Testis (tissue), 3 donors: ENCODE measurements around the gene PNPO. TPM values are rescaled to one million over a fixed set of nuclear protein-coding genes. Genes with fewer than 3 reads are reported as not detected.
"Not testable (repeated sequence)": the region's sequence is repeated elsewhere in the genome, so short reads cannot be mapped to it uniquely, and the experiment has no call there.

Source experiments
- DNase-seq: peaks from one replicate; pipeline ENCODE4 v3.0.0-alpha.2; 2019
- H3K27ac ChIP-seq, 2 donors: fragments of 200-600 bp; sonication (generic); one replicate each; pipeline ENCODE4 v1.5.1; 2019
- H3K27me3 ChIP-seq: fragments of 200-600 bp; sonication (generic); one replicate; pipeline ENCODE4 v1.5.1; 2019
- H3K36me3 ChIP-seq: fragments of 200-600 bp; sonication (generic); one replicate; pipeline ENCODE4 v1.5.1; 2017; ENCODE audit warnings: low read depth; ENCODE audit errors: missing control alignments
- H3K4me1 ChIP-seq: fragments of 200-600 bp; sonication (generic); one replicate; pipeline ENCODE4 v1.5.1; 2019
- H3K4me3 ChIP-seq, 2 donors: fragments of 200-600 bp; sonication (generic); one replicate each; pipeline ENCODE4 v1.5.1; 2017 to 2019
- H3K9me3 ChIP-seq: fragments of 200-600 bp; sonication (generic); one replicate; pipeline ENCODE4 v1.5.1; 2017
- CTCF ChIP-seq, 3 experiments: fragments of 450-650 bp in 2 of 3; fragments of 200-600 bp in 1 of 3; sonication (generic) in 1 of 3; IDR thresholded peaks; one replicate each; pipeline ENCODE4 v1.5.1; 2016 to 2019; ENCODE audit warnings: antibody characterized with exemption in 3 of 3, mild to moderate bottlenecking in 2 of 3, moderate library complexity in 1 of 3
- POLR2A ChIP-seq: fragments of 450-650 bp; IDR thresholded peaks from one replicate; pipeline ENCODE4 v1.6.1; 2017; ENCODE audit warnings: antibody characterized with exemption, mild to moderate bottlenecking, moderate library complexity
- WGBS, 2 donors: methylation state at CpG; one replicate each; pipeline ENCODE4 v1.1.5; 2018; 5-methylcytosine and 5-hydroxymethylcytosine counted together
- intact Hi-C: fragments of 100-400 bp; cut with DNase I; formaldehyde crosslinking; loops from one replicate; pipeline ENCODE4 v1.15.1; 2023; ENCODE audit warnings: low total_unique reads
- polyA plus RNA-seq: library from polyadenylated mRNA; stranded (reverse); fragments of 350-450 nt; fragmentation: Illumina TruSeq; extraction: RNeasy Lipid Tissue Mini Kit (QIAGEN cat#74804); gene quantifications from one replicate; pipeline ENCODE4 v1.2.3, GENCODE V29; 2014; ENCODE audit warnings: low read depth, low replicate concordance; ENCODE audit not compliant: insufficient read depth
- total RNA-seq, 2 donors: library from RNA; depleted of rRNA; stranded (reverse); fragments of >200 nt; gene quantifications; one replicate each; pipeline ENCODE4 v1.2.3, GENCODE V29; 2016

The PNPO gene
- total and polyA plus RNA-seq, 3 donors from 2014 or later, result 21.3 to 41.7 (median 37.5) TPM

DNA sequence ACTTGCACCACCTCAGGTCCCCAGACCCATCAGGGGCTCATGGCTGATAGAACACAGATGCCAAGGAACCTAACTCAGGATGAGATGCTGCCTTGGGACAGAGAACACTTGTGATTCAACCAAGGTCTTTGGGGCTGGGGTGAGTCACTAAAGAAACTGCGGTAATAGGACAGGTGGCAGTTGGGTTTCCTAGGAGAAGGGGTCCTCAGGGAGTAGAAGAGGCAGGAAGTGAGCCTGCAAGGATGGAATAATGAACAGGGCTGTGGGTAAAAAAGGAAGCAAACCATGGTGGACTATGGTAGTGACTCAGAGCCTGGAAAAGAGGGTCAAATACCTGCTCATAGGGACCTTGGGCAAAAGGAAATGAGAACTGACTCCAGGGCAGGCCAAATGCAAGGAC lies 6.5 kb upstream of the PNPO start:
- H3K27me3 ChIP-seq, result no peaks in the 10 kb centered on the region
- H3K36me3 ChIP-seq, result no peaks in the 10 kb centered on the region
- 90 to 100% methylated on average over 1 of the region's 1 CpG for WGBS, 2 donors
- no peak overlapping the region for H3K27ac ChIP-seq
- no peak overlapping the region for H3K4me3 ChIP-seq
- peaks cover 7% of the 10 kb centered on the region for H3K4me1 ChIP-seq
- DNase-seq, result no peak
- TF ChIP-seq CTCF (IDR thresholded peaks at IDR 0.05) (no peak), POLR2A (no peak)
- H3K9me3 ChIP-seq, result no peaks in the 10 kb centered on the region
- intact Hi-C loops, result no loop called here

DNA sequence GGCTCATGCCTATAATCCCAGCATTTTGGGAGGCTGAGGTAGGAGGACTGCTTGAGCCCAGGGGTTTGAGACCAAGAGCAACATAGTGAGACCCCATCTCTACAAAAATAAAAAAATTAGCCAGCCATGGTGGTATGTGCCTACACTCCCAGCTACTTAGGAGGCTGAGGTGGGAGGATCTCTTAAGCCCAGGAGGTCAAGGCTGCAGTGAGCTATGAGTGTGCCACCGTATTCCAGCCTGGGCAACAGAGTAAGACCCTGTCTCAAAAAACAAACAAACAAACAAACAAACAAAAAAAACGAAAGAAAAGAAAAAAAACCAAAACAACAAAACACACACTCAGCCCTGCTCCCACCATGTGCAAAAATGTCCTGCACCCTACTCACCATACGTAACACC lies 5.9 kb upstream of the PNPO start:
- H3K27ac ChIP-seq, H3K9me3 ChIP-seq, H3K36me3 ChIP-seq, H3K27me3 ChIP-seq, DNase-seq, intact Hi-C loops, H3K4me1 ChIP-seq, H3K4me3 ChIP-seq: not testable (repeated sequence)
- 80 to 81% methylated on average over 3 of the region's 3 CpGs for WGBS, 2 donors

GRCh38 chr17:47935961-47936360 lies 5.4 kb upstream of the PNPO start:
- Histone ChIP-seq H3K9me3 (no peaks in the 10 kb centered on the region), H3K4me3 (no peak overlapping the region), H3K27ac (no peak overlapping the region), H3K36me3 (no peaks in the 10 kb centered on the region), H3K4me1 (peaks cover 11% of the 10 kb centered on the region), H3K27me3 (no peaks in the 10 kb centered on the region)
- intact Hi-C loops, result no loop called here
- 67 to 70% methylated on average over 5 of the region's 5 CpGs for WGBS, 2 donors
- TF ChIP-seq POLR2A (no peak), CTCF (IDR thresholded peaks at IDR 0.05) (no peak)
- DNase-seq, result no peak

DNA sequence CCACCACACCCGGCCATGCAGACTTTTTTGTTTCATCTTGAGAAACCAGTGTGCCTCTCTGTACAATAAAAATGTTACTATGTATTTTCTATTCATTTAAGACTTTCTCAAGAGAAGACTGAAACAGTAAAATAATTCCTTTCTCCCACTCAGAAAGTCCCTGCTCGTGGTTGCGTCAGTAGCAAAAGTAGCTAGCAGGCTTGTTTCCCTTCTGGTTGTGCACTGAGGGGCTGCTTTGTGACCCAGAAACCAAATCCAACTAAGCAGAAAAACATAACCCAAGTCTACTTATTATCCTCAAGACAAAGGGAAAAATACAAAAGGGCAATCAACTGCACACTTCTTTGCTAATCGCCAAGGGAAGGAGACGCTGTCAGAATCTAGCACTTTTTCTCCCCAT lies 3.4 kb upstream of the PNPO start:
- intact Hi-C loops, result no loop called here
- DNase-seq, result peak; percentile 52
- H3K4me3 ChIP-seq, result no peak overlapping the region
- WGBS, 2 donors, result 47 to 75% methylated on average over 5 of the region's 5 CpGs
- H3K9me3 ChIP-seq, result no peaks in the 10 kb centered on the region
- H3K36me3 ChIP-seq, result no peaks in the 10 kb centered on the region
- no peaks in the 10 kb centered on the region for H3K27me3 ChIP-seq
- peaks cover 23% of the 10 kb centered on the region for H3K4me1 ChIP-seq
- H3K27ac ChIP-seq, result peak overlapping the region; percentile 34 to 47
- no peak for TF ChIP-seq CTCF (IDR thresholded peaks at IDR 0.05)
- TF ChIP-seq POLR2A, result no peak

DNA sequence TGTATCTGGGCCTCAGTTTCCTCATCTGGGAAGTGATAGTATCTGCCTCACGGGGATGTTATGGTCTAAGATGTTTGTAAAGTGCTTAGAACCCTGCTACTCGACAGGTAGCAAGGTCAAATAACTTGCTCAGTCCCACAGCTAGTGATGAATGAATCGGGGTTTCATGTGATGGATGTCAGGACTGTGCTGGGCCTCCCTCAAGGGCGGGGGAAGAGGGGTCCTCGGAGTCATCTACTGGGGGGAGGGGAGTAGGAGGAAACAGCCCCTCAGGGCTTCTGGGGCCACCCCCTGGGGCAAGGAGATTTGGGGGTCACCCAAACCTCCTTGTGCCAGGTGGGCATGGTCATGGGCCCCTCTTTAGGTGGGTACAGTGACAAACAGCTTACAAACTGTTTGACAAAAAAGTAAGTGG lies 732 bp downstream of the PNPO start:
- WGBS, 2 donors, result 7 to 13% methylated on average over 5 of the region's 5 CpGs
- Histone ChIP-seq H3K4me3 (peak overlapping the region; percentile 78 to 80), H3K27me3 (no peaks in the 10 kb centered on the region), H3K9me3 (no peaks in the 10 kb centered on the region), H3K27ac (peak overlapping the region; percentile 59 to 86), H3K4me1 (peaks cover 53% of the 10 kb centered on the region), H3K36me3 (no peaks in the 10 kb centered on the region)
- no peak for TF ChIP-seq POLR2A
- no peak for TF ChIP-seq CTCF (IDR thresholded peaks at IDR 0.05)
- intact Hi-C loops, result no loop called here
- DNase-seq, result no peak
